ENCODE measurements around the gene LYPD3. TPM values are rescaled to one million over a fixed set of nuclear protein-coding genes. Genes with fewer than 3 reads are reported as not detected.

The LYPD3 gene
- total RNA-seq: under 0.01 and 0.44 TPM in 2 replicates

GRCh38 chr19:43465468-43466120 is at the start of gene LYPD3:
Gene LYPD3 (minus strand): TSS chr19:43465608. CDS start chr19:43465571, 37 bp downstream.

GRCh38 chr19:43504426-43505185 is 39.2 kb upstream of the LYPD3 start, which contains the start of gene PHLDB3:
Gene PHLDB3 (minus strand): TSS chr19:43504746. CDS start chr19:43504118, 628 bp downstream.

GRCh38 chr19:43414554-43414953 is 50.9 kb downstream of the LYPD3 start, which contains the start of gene TEX101:
Gene TEX101 (plus strand): TSS chr19:43414890. CDS start chr19:43415920, 1,030 bp downstream.

Other genes starting within 250 kb of the LYPD3 start
- gene PSG9, start 196.1 kb downstream of the LYPD3 start, total RNA-seq: 0.06 TPM in 1 of 2 replicates, not detected in the other
- gene CD177, start 111.9 kb downstream of the LYPD3 start, total RNA-seq: under 0.01 and 0.69 TPM in 2 replicates
- gene TEX101, start 50.7 kb downstream of the LYPD3 start, total RNA-seq: not detected in 2 replicates
- gene PHLDB3, start 39.1 kb upstream of the LYPD3 start, total RNA-seq: 6.2 and 36.8 TPM in 2 replicates
- gene ETHE1, start 61.6 kb upstream of the LYPD3 start, total RNA-seq: 79.2 and 94.7 TPM in 2 replicates
- 0.06 and 0.16 TPM in 2 replicates for gene ZNF575, start 67.6 kb upstream of the LYPD3 start, total RNA-seq
- 12.1 and 13.0 TPM in 2 replicates for gene XRCC1, start 109.9 kb upstream of the LYPD3 start, total RNA-seq
- 0.16 and 2.8 TPM in 2 replicates for gene PINLYP, start 110.2 kb upstream of the LYPD3 start, total RNA-seq
- 16.0 and 53.0 TPM in 2 replicates for gene IRGQ, start 130.5 kb upstream of the LYPD3 start, total RNA-seq
- 7.8 and 9.6 TPM in 2 replicates for gene ZNF576, start 131.0 kb upstream of the LYPD3 start, total RNA-seq
- gene SRRM5, start 146.5 kb upstream of the LYPD3 start, total RNA-seq: 0.06 TPM in 1 of 2 replicates, not detected in the other
- gene ZNF428, start 154.0 kb upstream of the LYPD3 start, total RNA-seq: 36.1 and 37.7 TPM in 2 replicates
- gene CADM4, start 174.2 kb upstream of the LYPD3 start, total RNA-seq: 1.5 and 36.1 TPM in 2 replicates
- 27.5 and 33.2 TPM in 2 replicates for gene PLAUR, start 204.6 kb upstream of the LYPD3 start, total RNA-seq

Data from bladder microvascular endothelial cell (primary cell).